Measurements from ENCODE around the gene INTS3.
"Not testable (repeated sequence)": the region's sequence is repeated elsewhere in the genome, so short reads cannot be mapped to it uniquely, and the experiment has no call there.

The INTS3 gene

GRCh38 chr1:153778824-153779519, 51.1 kb downstream of the INTS3 start:
- no peak for DNase-seq (ENCODE audit: low read depth in 2 of 2)

- DNase-seq (ENCODE audit: low read depth in 2 of 2), result no peak
Observed at GRCh38 chr1:153779781-153780541, 52.1 kb downstream of the INTS3 start.

GRCh38 chr1:153780551-153780950, 52.7 kb downstream of the INTS3 start:
- DNase-seq (ENCODE audit: low read depth in 2 of 2), result no peak

GRCh38 chr1:153782648-153783047, 54.8 kb downstream of the INTS3 start:
- DNase-seq (ENCODE audit: low read depth in 2 of 2), result not testable (repeated sequence)

GRCh38 chr1:153783233-153784190, 55.7 kb downstream of the INTS3 start:
- peak; percentile 82 to 83 for DNase-seq (ENCODE audit: low read depth in 2 of 2)

- no peak for DNase-seq (ENCODE audit: low read depth in 2 of 2)
Observed at GRCh38 chr1:153786038-153786790, 58.4 kb downstream of the INTS3 start.

- DNase-seq (ENCODE audit: low read depth in 2 of 2), result no peak
Observed at GRCh38 chr1:153789478-153790034, 61.7 kb downstream of the INTS3 start.

- no peak for DNase-seq (ENCODE audit: low read depth in 2 of 2)
Observed at GRCh38 chr1:153790313-153790965, 62.6 kb downstream of the INTS3 start.

- no peak for DNase-seq (ENCODE audit: low read depth in 2 of 2)
Observed at GRCh38 chr1:153790966-153791647, 63.3 kb downstream of the INTS3 start.

GRCh38 chr1:153791648-153792253, 63.9 kb downstream of the INTS3 start:
- no peak for DNase-seq (ENCODE audit: low read depth in 2 of 2)

- DNase-seq (ENCODE audit: low read depth in 2 of 2), result no peak
Observed at GRCh38 chr1:153792631-153793041, 64.8 kb downstream of the INTS3 start.

GRCh38 chr1:153793261-153793972, 65.6 kb downstream of the INTS3 start:
- DNase-seq (ENCODE audit: low read depth in 2 of 2), result no peak

- DNase-seq (ENCODE audit: low read depth in 2 of 2), result no peak
Observed at GRCh38 chr1:153793973-153794615, 66.2 kb downstream of the INTS3 start.

- DNase-seq (ENCODE audit: low read depth in 2 of 2), result no peak
Observed at GRCh38 chr1:153794624-153795329, 66.9 kb downstream of the INTS3 start.

- no peak for DNase-seq (ENCODE audit: low read depth in 2 of 2)
Observed at GRCh38 chr1:153795330-153795837, 67.5 kb downstream of the INTS3 start.

GRCh38 chr1:153795934-153796785, 68.3 kb downstream of the INTS3 start:
- DNase-seq (ENCODE audit: low read depth in 2 of 2), result no peak

Measured in activated CD8-positive, alpha-beta memory T cell treated with anti-CD3 and anti-CD28 coated beads for 4 hours (primary cell).